Liver (tissue), 3 donors: ENCODE measurements around the gene LRRC8A.

ENCODE experiments used
- ATF3 ChIP-seq: IDR thresholded peaks from 2 replicates; pipeline ENCODE4 v1.6.1; 2016; ENCODE audit warnings: antibody characterized with exemption
- CTCF ChIP-seq: fragments of 150-350 bp; IDR thresholded peaks from 2 replicates; pipeline ENCODE4 v1.5.1; 2017; ENCODE audit warnings: improper control_type of control experiment, low read depth, low read length; ENCODE audit not compliant: missing input control
- EGR1 ChIP-seq, 2 donors: IDR thresholded peaks; 2 replicates each; pipeline ENCODE4 v1.6.1; 2016 to 2018; ENCODE audit warnings: antibody characterized with exemption in 2 of 2, low read depth in 2 of 2
- JUND ChIP-seq, 2 donors: IDR thresholded peaks; 2 replicates each; pipeline ENCODE4 v1.6.1; 2016; ENCODE audit warnings: antibody characterized with exemption in 2 of 2
- TAF1 ChIP-seq: conservative IDR thresholded peaks from 2 replicates; pipeline ENCODE4 v1.6.1; 2016; ENCODE audit warnings: antibody characterized with exemption, mild to moderate bottlenecking
- donor health status: healthy.
- donor health status: healthy.

GRCh38 chr9:128913048-128913900 is 31.3 kb downstream of the LRRC8A start:
- TF ChIP-seq ATF3 (no peak), EGR1 (IDR thresholded peaks at IDR 0.05; ENCODE audit: low read depth in 2 of 2) (no peak), JUND (IDR thresholded peaks at IDR 0.05) (no peak), TAF1 (no peak), CTCF (no peak)
